A549 treated with AZD9567 at 1 μM for 4 hours (cell line): Measurements from ENCODE around the gene ATRAID. TPM values are rescaled to one million over a fixed set of nuclear protein-coding genes. Genes with fewer than 3 reads are reported as not detected.

ENCODE experiments used
- total RNA-seq: library from RNA; stranded (reverse); fragments of 200-300 nt; extraction: Qiagen RNA extraction; gene quantifications from 5 replicates; pipeline ENCODE4 v1.2.3, GENCODE V29; 2022; ENCODE audit not compliant: insufficient read depth

Gene ATRAID, protein sequence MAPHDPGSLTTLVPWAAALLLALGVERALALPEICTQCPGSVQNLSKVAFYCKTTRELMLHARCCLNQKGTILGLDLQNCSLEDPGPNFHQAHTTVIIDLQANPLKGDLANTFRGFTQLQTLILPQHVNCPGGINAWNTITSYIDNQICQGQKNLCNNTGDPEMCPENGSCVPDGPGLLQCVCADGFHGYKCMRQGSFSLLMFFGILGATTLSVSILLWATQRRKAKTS
- 166 to 218 TPM (median 213 TPM) in 5 replicates for total RNA-seq

DNA sequence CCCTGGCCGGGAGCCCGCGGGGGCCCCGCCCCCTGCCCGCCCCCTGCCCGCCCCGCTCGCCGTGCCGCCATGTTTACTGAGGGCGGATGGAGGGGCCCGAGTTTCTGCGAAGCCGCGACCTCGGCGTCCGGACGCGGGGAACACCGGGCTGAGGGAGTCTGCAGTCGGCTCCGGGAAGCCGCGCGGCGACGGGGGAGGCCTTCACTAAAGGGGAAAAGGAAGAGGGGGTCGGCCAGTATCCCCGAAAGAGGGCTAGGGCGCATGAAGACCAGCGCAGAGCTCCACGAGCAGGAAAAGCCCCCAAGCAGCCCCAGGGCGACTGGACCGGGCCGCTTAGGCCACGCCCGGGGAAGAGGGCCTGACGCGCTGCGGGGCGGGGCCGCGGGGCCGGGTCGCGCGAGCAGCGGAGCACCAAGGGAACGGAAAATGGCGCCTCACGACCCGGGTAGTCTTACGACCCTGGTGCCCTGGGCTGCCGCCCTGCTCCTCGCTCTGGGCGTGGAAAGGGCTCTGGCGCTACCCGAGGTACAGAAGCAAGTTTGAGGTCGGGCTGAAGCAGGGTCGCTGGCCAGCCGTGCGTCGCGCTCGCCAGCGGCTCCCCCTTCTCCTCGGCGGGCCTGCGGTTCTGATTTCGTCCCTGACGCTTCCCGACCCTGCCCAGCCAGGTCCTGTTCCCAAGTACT, at the start of gene ATRAID, which contains the start of gene SLC5A6:
ATRAID (plus strand) TSS at position 99 of the 683 bp plus-strand sequence; CDS start at position 427, 328 bp downstream.
SLC5A6 (minus strand) TSS at position 326 of the 683 bp plus-strand sequence. CDS start 4,618 bp downstream, outside the sequence.

DNA sequence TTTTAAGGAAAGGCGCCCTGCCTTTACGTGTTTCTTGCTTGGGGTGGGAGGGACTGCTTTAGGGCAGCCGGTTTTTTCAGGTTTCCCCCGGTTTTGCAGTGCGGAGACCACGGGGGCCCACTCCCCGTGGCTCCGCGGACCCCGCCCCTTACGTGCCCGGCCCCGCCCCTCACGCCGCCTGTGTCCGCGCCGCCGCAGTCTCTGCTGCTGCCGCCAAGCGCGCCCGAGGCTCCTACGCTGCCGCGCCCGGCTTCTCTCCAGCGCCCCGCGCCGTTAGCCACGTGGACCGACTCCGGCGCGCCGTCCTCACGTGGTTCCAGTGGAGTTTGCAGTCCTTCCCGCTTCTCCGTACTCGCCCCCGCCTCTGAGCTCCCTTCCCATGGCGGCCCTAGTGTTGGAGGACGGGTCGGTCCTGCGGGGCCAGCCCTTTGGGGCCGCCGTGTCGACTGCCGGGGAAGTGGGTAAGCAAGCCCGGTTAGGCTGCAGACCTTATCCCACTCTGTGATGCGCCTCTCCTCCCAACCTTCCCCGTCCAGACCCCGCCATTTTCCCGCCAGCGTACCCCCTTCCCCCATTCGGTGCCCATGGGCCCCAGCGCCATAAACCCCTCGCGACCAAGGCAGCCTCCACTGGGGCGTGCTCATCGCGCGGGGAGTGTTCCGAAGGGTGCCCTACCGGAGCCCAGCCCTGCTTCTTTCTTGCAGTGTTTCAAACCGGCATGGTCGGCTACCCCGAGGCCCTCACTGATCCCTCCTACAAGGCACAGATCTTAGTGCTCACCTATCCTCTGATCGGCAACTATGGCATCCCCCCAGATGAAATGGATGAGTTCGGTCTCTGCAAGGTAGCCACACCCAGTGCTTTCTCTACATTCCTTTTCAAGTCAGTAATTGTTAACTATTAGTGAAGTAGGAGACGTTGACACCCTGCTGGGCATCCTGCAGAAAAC, 5.6 kb downstream of the ATRAID start, which contains the start of gene CAD:
CAD (plus strand) TSS at position 197 of the 949 bp plus-strand sequence; CDS start at position 380, 183 bp downstream.

DNA sequence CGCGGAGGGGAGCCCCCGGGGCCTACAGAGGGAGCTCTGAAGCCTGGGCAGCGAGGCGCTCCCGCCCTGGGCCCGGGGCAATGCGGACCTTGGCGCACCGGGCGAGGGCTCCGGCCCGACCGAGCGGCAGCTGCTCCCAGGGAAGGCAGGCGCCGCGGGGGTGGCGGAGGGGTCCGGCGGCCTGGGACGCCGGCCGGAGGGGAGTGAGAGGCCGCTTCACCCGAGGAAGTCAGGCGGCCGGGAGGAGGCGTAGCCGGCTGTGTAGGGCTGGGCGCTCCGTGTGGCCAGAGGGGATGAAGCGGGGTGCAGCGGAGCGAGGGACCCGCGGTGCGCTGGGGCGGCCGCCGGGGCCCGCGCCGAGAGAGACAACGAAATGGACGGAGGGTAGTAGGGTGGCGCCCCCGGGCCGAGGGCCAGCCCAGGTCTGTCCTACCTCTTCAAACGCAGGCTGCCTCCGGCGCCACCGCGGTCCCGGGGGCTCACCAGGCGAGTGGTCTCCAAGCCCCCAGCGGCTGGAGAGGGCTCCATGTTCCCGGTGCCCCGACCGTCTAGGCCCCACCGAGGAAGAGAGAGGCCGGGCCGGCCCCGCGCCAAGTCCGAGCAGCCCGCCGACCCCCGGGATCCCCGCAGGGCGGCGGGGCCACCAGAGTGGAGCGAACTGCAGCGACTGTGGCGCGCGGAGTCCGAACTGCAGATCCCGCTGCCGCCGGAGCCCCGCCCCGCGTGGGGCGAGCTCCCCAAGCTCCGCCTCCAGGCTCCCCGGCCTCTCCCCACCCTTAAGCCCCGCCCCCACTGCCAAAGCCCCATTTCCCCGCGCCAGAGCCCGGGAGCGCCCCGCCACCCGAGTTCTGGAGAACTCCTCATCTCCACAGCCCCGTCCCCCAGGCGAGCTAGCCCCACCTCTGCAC, 50.8 kb downstream of the ATRAID start, which contains the start of gene SLC30A3:
SLC30A3 (minus strand) TSS at position 669 of the 908 bp plus-strand sequence; CDS start at position 528, 141 bp downstream.

Other genes starting within 250 kb of the ATRAID start
- gene MAPRE3, start 241.4 kb upstream of the ATRAID start, total RNA-seq: 11.0 to 12.0 TPM (median 11.8 TPM) in 5 replicates
- 64.9 to 70.0 TPM (median 66.6 TPM) in 5 replicates for gene TMEM214, start 179.1 kb upstream of the ATRAID start, total RNA-seq
- 25.3 to 37.3 TPM (median 27.1 TPM) in 5 replicates for gene AGBL5, start 160.4 kb upstream of the ATRAID start, total RNA-seq
- gene OST4, start 140.4 kb upstream of the ATRAID start, total RNA-seq: 534 to 634 TPM (median 555 TPM) in 5 replicates
- 0.35 to 0.57 TPM (median 0.46 TPM) in 4 of 5 replicates, not detected in the other for gene EMILIN1, start 133.4 kb upstream of the ATRAID start, total RNA-seq
- gene KHK, start 125.3 kb upstream of the ATRAID start, total RNA-seq: 8.2 to 11.8 TPM (median 10.4 TPM) in 5 replicates
- gene CGREF1, start 92.9 kb upstream of the ATRAID start, total RNA-seq: 6.1 to 8.7 TPM (median 7.9 TPM) in 5 replicates
- 0.98 to 1.5 TPM (median 1.2 TPM) in 4 of 5 replicates, not detected in the other for gene ABHD1, start 88.2 kb upstream of the ATRAID start, total RNA-seq
- gene PREB, start 77.4 kb upstream of the ATRAID start, total RNA-seq: 55.1 to 67.4 TPM (median 61.0 TPM) in 5 replicates
- gene PRR30, start 72.6 kb upstream of the ATRAID start, total RNA-seq: not detected in 5 replicates
- not detected in 5 replicates for gene TCF23, start 63.0 kb upstream of the ATRAID start, total RNA-seq
- 63.5 to 78.6 TPM (median 67.4 TPM) in 5 replicates for gene SLC5A6, start 227 bp downstream of the ATRAID start, total RNA-seq
- 59.2 to 74.0 TPM (median 63.1 TPM) in 5 replicates for gene CAD, start 5.3 kb downstream of the ATRAID start, total RNA-seq
- gene SLC30A3, start 51.0 kb downstream of the ATRAID start, total RNA-seq: 4.2 to 9.5 TPM (median 4.2 TPM) in 5 replicates
- gene DNAJC5G, start 63.4 kb downstream of the ATRAID start, total RNA-seq: not detected in 5 replicates
- 0.40 to 0.74 TPM (median 0.46 TPM) in 4 of 5 replicates, not detected in the other for gene TRIM54, start 70.4 kb downstream of the ATRAID start, total RNA-seq
- 1.8 to 2.9 TPM (median 2.0 TPM) in 4 of 5 replicates, not detected in the other for gene UCN, start 96.4 kb downstream of the ATRAID start, total RNA-seq
- gene MPV17, start 111.1 kb downstream of the ATRAID start, total RNA-seq: 64.5 to 91.0 TPM (median 82.5 TPM) in 5 replicates
- gene GTF3C2, start 144.7 kb downstream of the ATRAID start, total RNA-seq: 54.5 to 59.0 TPM (median 57.4 TPM) in 5 replicates
- gene EIF2B4, start 158.3 kb downstream of the ATRAID start, total RNA-seq: 42.9 to 63.8 TPM (median 59.4 TPM) in 5 replicates
- 138 to 151 TPM (median 144 TPM) in 5 replicates for gene SNX17, start 158.6 kb downstream of the ATRAID start, total RNA-seq
- gene ZNF513, start 168.7 kb downstream of the ATRAID start, total RNA-seq: 9.2 to 14.1 TPM (median 14.0 TPM) in 5 replicates
- gene PPM1G, start 197.6 kb downstream of the ATRAID start, total RNA-seq: 144 to 166 TPM (median 165 TPM) in 5 replicates
- 134 to 146 TPM (median 142 TPM) in 5 replicates for gene NRBP1, start 216.6 kb downstream of the ATRAID start, total RNA-seq
- gene KRTCAP3, start 230.3 kb downstream of the ATRAID start, total RNA-seq: 0.53 to 1.2 TPM (median 0.83 TPM) in 4 of 5 replicates, not detected in the other